Measurements from ENCODE around the gene MACO1. TPM values are rescaled to one million over a fixed set of nuclear protein-coding genes. Genes with fewer than 3 reads are reported as not detected.

The MACO1 gene
- total RNA-seq, 1 experiment from 2014 or later = 16.3 TPM

- no peak for DNase-seq
- H3K27me3 Mint-ChIP-seq (ENCODE audit: low read depth) = peaks cover 5% of the 10 kb centered on the region
These were observed 91.4 kb downstream of the MACO1 start for GRCh38 chr1:25522031-25522655.

More at GRCh38 chr1:25522031-25522655, 91.4 kb downstream of the MACO1 start:
- no peaks in the 10 kb centered on the region; a peak in 1 of 7 replicates for H3K36me3 Mint-ChIP-seq (ENCODE audit: insufficient read depth in 1 of 3, low read depth in 3 of 3)
- no peak overlapping the region for H3T11ph ChIP-seq (ENCODE audit: low read length)
- no peak overlapping the region for H4K5ac ChIP-seq (ENCODE audit: insufficient read length, low read depth, low read length)
- H2BK5ac ChIP-seq (ENCODE audit: insufficient read length, low read length) = no peak overlapping the region
- no peak overlapping the region for H2BK20ac ChIP-seq (ENCODE audit: low read depth, low read length, poor library complexity, severe bottlenecking)
- H3K23ac ChIP-seq (ENCODE audit: insufficient read length, low read depth, low read length) = no peak overlapping the region
- no peak overlapping the region for H3K27ac Mint-ChIP-seq
- no peak overlapping the region for H3K4me3 Mint-ChIP-seq
- no peak for TF ChIP-seq CTCF (conservative IDR thresholded peaks at IDR 0.05)
- H3K56ac ChIP-seq (ENCODE audit: insufficient read length, low read depth, low read length) = no peak overlapping the region
- H4K20me1 ChIP-seq (ENCODE audit: control insufficient read depth, insufficient read depth, insufficient read length) = no peaks in the 10 kb centered on the region
- peak overlapping the region; percentile 25 for H3K18ac ChIP-seq (ENCODE audit: insufficient read length, low read depth, low read length)
- H4K8ac ChIP-seq (replicated peaks; ENCODE audit: insufficient read length, low read depth, low read length) = no peak overlapping the region
- no peaks in the 10 kb centered on the region for H3K23me2 ChIP-seq (ENCODE audit: insufficient read length, low read depth, low read length, poor library complexity, severe bottlenecking)
- no peak overlapping the region for H3K4me2 ChIP-seq (ENCODE audit: insufficient read depth, insufficient read length, low read length)
- H3K27me3 ChIP-seq (ENCODE audit: insufficient read depth, low read length) = no peaks in the 10 kb centered on the region
- H3K4ac ChIP-seq (ENCODE audit: low read depth, low read length) = no peak overlapping the region
- H2BK15ac ChIP-seq (ENCODE audit: low read depth, low read length) = no peak overlapping the region
- H3K4me1 ChIP-seq (ENCODE audit: insufficient read depth, low read length) = peaks cover 5% of the 10 kb centered on the region; the same call in 1 of the 2 replicates
- H3K4me1 Mint-ChIP-seq = peaks cover 17 to 19% of the 10 kb centered on the region in 2 experiments
- no peak overlapping the region for H2BK120ac ChIP-seq (ENCODE audit: low read depth, low read length, poor library complexity, severe bottlenecking)
- no peaks in the 10 kb centered on the region for H3K9me3 ChIP-seq (ENCODE audit: control insufficient read depth, low read depth, low read length)
- no peak overlapping the region for H2AK5ac ChIP-seq (ENCODE audit: insufficient read length, low read length)
- no peaks in the 10 kb centered on the region for H3K79me1 ChIP-seq (ENCODE audit: insufficient read depth, low read depth, low read length, poor library complexity, severe bottlenecking)
- no peak overlapping the region for H4K91ac ChIP-seq (ENCODE audit: insufficient read length, low read depth, low read length)
- H3K9ac ChIP-seq (ENCODE audit: extremely low read depth, insufficient read length, low read length) = no peak overlapping the region
- H2BK12ac ChIP-seq (ENCODE audit: insufficient read length, low read depth, low read length) = no peak overlapping the region
- H3K79me2 ChIP-seq (ENCODE audit: insufficient read depth, low read length) = no peaks in the 10 kb centered on the region
- WGBS (ENCODE audit: extremely low coverage, insufficient read length, low lambda C conversion rate) = no CpG with 5 or more reads among the region's 5 CpGs
- no peak overlapping the region for H3K14ac ChIP-seq (ENCODE audit: insufficient read depth, low read length)
- H3K27ac ChIP-seq (ENCODE audit: insufficient read length, low read depth, low read length) = no peak overlapping the region
- H3K9me3 Mint-ChIP-seq = peaks cover 0 to 5% of the 10 kb centered on the region in 2 experiments; a peak in 2 of 5 replicates
- no peak overlapping the region for H2AFZ ChIP-seq (ENCODE audit: low read length)
